ENCODE data around the gene CDC27.
A peak's percentile ranks its signal among the peaks of the same experiment; 100 is the strongest.
"Not testable (repeated sequence)": the region's sequence is repeated elsewhere in the genome, so short reads cannot be mapped to it uniquely, and the experiment has no call there.

Gene CDC27

DNA sequence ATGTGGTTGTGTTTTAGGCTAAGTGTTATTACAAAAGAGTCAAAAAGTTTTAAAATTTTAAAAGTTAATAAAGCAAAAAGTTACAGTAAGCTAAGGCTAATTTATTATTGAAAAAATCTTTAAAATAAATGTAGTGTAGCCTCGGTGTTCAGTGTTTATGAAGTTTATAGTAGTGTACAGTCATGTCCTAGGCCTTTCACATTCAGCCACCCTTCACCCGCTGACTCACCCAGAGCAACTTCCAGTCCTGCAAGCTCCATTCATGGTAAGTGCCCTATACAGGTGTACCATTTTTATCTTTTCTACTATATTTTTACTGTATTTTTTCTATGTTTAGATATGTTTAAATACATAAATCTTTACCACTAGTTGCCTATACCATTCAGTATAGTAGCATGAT, 111.5 kb downstream of the CDC27 start:
- H3K27me3 ChIP-seq (ENCODE audit: low read depth, low read length) = no peaks in the 10 kb centered on the region
- peaks cover 19% of the 10 kb centered on the region for H3K4me1 ChIP-seq (ENCODE audit: low read length)
- H3K9me3 ChIP-seq (ENCODE audit: insufficient read depth, low read length) = no peaks in the 10 kb centered on the region
- no peak overlapping the region for H3K4me3 ChIP-seq (ENCODE audit: low read length)
- H3K27ac ChIP-seq (ENCODE audit: low read length) = no peak overlapping the region
- no peaks in the 10 kb centered on the region for H3K79me2 ChIP-seq (ENCODE audit: low read length)
- TF ChIP-seq, protein P1, sequence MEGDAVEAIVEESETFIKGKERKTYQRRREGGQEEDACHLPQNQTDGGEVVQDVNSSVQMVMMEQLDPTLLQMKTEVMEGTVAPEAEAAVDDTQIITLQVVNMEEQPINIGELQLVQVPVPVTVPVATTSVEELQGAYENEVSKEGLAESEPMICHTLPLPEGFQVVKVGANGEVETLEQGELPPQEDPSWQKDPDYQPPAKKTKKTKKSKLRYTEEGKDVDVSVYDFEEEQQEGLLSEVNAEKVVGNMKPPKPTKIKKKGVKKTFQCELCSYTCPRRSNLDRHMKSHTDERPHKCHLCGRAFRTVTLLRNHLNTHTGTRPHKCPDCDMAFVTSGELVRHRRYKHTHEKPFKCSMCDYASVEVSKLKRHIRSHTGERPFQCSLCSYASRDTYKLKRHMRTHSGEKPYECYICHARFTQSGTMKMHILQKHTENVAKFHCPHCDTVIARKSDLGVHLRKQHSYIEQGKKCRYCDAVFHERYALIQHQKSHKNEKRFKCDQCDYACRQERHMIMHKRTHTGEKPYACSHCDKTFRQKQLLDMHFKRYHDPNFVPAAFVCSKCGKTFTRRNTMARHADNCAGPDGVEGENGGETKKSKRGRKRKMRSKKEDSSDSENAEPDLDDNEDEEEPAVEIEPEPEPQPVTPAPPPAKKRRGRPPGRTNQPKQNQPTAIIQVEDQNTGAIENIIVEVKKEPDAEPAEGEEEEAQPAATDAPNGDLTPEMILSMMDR (IDR thresholded peaks at IDR 0.05; ENCODE audit: low read depth, low read length) = no peak
- TF ChIP-seq EZH2phosphoT487 (IDR thresholded peaks at IDR 0.05; ENCODE audit: low read depth) = no peak
- H4K20me1 ChIP-seq (ENCODE audit: insufficient read depth, low read length) = no peaks in the 10 kb centered on the region
- no peak overlapping the region for H2AFZ ChIP-seq (ENCODE audit: low read depth, low read length)
- no peaks in the 10 kb centered on the region for H3K36me3 ChIP-seq (replicated peaks; ENCODE audit: low read depth, low read length)
- no peak overlapping the region for H3K4me2 ChIP-seq (ENCODE audit: low read length)
- H3K9ac ChIP-seq (ENCODE audit: low read length) = no peak overlapping the region

DNA sequence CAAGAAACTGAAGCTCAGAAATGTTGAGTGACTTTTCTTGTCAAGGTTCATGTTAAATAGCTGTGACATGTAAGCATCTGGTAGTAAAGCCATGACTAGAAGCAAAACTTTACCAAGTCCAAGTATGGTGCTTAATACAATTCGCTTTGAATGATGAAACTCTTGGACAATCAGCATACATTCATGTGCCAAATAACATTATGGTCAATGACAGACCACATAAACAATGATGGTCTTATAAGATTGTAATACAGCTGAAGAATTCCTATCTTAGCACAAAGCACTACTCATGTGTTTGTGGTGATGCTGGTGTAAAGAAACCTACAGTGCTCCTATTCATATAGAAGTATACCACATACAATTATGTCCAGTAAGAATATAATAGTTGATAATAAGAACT, 112.9 kb downstream of the CDC27 start:
- Histone ChIP-seq H3K79me2 (ENCODE audit: low read length) (no peaks in the 10 kb centered on the region), H3K36me3 (replicated peaks; ENCODE audit: low read depth, low read length) (no peaks in the 10 kb centered on the region), H3K27ac (ENCODE audit: low read length) (no peak overlapping the region), H3K4me2 (ENCODE audit: low read length) (no peak overlapping the region), H3K9ac (ENCODE audit: low read length) (no peak overlapping the region), H3K9me3 (ENCODE audit: insufficient read depth, low read length) (no peaks in the 10 kb centered on the region), H2AFZ (ENCODE audit: low read depth, low read length) (no peak overlapping the region), H3K4me3 (ENCODE audit: low read length) (no peak overlapping the region), H3K4me1 (ENCODE audit: low read length) (peaks cover 31% of the 10 kb centered on the region), H4K20me1 (ENCODE audit: insufficient read depth, low read length) (no peaks in the 10 kb centered on the region), H3K27me3 (ENCODE audit: low read depth, low read length) (no peaks in the 10 kb centered on the region)
- TF ChIP-seq EZH2phosphoT487 (IDR thresholded peaks at IDR 0.05; ENCODE audit: low read depth) = no peak
- TF ChIP-seq, protein P1 (IDR thresholded peaks at IDR 0.05; ENCODE audit: low read depth, low read length) = no peak

DNA sequence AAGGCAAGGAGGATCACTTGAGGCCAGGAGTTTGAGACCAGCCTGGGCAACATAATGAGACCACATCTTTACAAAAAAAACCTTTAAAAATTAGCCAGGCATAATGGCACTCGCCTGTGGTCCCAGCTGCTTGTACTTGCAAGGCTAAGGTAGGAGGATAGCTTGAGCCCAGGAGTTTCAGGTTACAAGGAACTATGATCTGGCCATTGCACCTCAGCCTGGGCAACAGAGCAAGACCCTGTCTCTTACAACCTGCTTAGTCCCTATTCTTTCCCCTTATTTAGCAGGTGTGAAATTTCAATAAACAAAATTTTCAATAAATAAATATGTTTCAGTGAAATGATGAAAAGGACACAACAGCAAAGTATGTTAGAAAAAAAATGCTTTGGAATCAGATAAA, 114.7 kb downstream of the CDC27 start:
- not testable (repeated sequence) for H3K79me2 ChIP-seq (ENCODE audit: low read length); H4K20me1 ChIP-seq (ENCODE audit: insufficient read depth, low read length); H3K9ac ChIP-seq (ENCODE audit: low read length); H3K27me3 ChIP-seq (ENCODE audit: low read depth, low read length); H3K27ac ChIP-seq (ENCODE audit: low read length); H2AFZ ChIP-seq (ENCODE audit: low read depth, low read length); H3K4me2 ChIP-seq (ENCODE audit: low read length); H3K36me3 ChIP-seq (replicated peaks; ENCODE audit: low read depth, low read length); H3K4me3 ChIP-seq (ENCODE audit: low read length); H3K9me3 ChIP-seq (ENCODE audit: insufficient read depth, low read length)
- H3K4me1 ChIP-seq (ENCODE audit: low read length) = peaks cover 42% of the 10 kb centered on the region

DNA sequence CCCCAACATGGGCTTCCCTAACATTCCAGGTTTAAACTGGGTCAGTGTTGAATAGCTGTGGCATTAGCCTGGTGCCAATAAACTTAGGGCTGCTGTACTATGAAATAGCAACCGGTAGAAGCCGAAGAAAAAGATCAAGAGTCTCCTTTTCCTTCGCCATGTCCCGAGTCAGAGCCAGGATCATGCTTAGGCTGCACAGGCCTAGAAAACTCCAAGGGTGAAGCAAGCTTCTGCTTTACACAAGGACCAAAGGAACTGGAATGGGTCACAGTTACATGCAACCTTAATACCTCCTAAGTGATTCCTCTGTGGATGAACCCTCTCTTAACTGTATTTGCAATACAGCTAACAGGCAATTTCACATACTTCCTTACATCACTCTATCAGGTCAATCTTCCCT, 115.5 kb downstream of the CDC27 start:
- not testable (repeated sequence) for H3K79me2 ChIP-seq (ENCODE audit: low read length); H3K9me3 ChIP-seq (ENCODE audit: insufficient read depth, low read length); H3K36me3 ChIP-seq (replicated peaks; ENCODE audit: low read depth, low read length); H3K4me3 ChIP-seq (ENCODE audit: low read length); H3K27me3 ChIP-seq (ENCODE audit: low read depth, low read length); H2AFZ ChIP-seq (ENCODE audit: low read depth, low read length); H3K9ac ChIP-seq (ENCODE audit: low read length); H4K20me1 ChIP-seq (ENCODE audit: insufficient read depth, low read length)
- Histone ChIP-seq H3K27ac (ENCODE audit: low read length) (0 out of 2 replicates have a peak overlapping the region, but pooled peaks have one; percentile 40), H3K4me2 (ENCODE audit: low read length) (peak overlapping the region; percentile 55; the same call in 1 of the 2 replicates), H3K4me1 (ENCODE audit: low read length) (peaks cover 42% of the 10 kb centered on the region)

DNA sequence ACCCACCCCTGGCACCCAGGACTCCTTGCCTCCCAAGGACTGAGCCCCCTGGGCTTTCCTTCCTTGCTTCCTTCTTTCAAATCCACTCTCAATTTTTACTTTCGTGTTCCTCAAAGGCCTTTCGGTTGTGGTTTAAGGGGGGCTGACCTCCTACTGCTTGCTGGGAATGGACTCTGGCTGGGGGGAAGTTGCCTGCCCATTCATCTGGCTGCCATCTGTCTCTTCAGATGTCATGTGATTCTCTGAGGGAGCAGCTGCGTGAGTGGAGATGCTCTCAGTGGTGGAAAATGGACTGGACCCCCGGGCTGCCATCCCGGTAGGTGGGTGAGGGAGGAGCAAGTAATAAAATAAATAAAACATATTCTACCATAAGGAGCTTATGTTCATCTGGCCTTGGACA, 116.2 kb downstream of the CDC27 start:
- no peaks in the 10 kb centered on the region for H3K9me3 ChIP-seq (ENCODE audit: insufficient read depth, low read length)
- peak overlapping the region; percentile 40 for H3K27ac ChIP-seq (ENCODE audit: low read length)
- H3K4me2 ChIP-seq (ENCODE audit: low read length) = peak overlapping the region; percentile 55
- peak overlapping the region; percentile 10; the same call in 1 of the 2 replicates for H3K9ac ChIP-seq (ENCODE audit: low read length)
- H2AFZ ChIP-seq (ENCODE audit: low read depth, low read length) = no peak overlapping the region
- H3K4me3 ChIP-seq (ENCODE audit: low read length) = 0 out of 2 replicates have a peak overlapping the region, but pooled peaks have one; percentile 20
- no peak for TF ChIP-seq EZH2phosphoT487 (IDR thresholded peaks at IDR 0.05; ENCODE audit: low read depth)
- TF ChIP-seq, protein P1 (IDR thresholded peaks at IDR 0.05; ENCODE audit: low read depth, low read length) = no peak
- no peaks in the 10 kb centered on the region for H3K27me3 ChIP-seq (ENCODE audit: low read depth, low read length)
- H3K4me1 ChIP-seq (ENCODE audit: low read length) = peaks cover 42% of the 10 kb centered on the region
- H4K20me1 ChIP-seq (ENCODE audit: insufficient read depth, low read length) = no peaks in the 10 kb centered on the region
- no peaks in the 10 kb centered on the region for H3K79me2 ChIP-seq (ENCODE audit: low read length)
- H3K36me3 ChIP-seq (replicated peaks; ENCODE audit: low read depth, low read length) = no peaks in the 10 kb centered on the region

DNA sequence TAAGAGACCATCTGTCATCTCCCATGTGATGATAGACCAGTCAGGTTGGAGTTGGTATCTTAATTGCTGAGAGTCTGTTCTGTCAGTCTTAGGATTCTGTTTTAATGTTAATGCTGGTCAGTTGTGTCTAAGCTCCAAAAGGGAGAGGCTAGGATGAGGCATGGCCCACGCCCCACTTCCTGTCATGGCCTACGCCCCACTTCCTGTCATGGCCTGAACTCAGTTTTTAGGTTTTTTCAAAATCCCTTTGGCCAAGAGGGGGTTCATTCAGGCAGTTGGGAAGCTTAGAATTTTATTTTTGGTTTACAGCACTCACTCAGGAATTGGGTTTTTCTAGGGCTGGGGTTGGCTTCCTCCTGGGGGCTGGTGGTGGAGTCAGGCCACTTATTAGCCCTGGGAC, 117.9 kb downstream of the CDC27 start:
- not testable (repeated sequence) for H3K4me3 ChIP-seq (ENCODE audit: low read length); H3K9ac ChIP-seq (ENCODE audit: low read length); H3K79me2 ChIP-seq (ENCODE audit: low read length); H3K36me3 ChIP-seq (replicated peaks; ENCODE audit: low read depth, low read length); H2AFZ ChIP-seq (ENCODE audit: low read depth, low read length); H3K9me3 ChIP-seq (ENCODE audit: insufficient read depth, low read length); H3K27me3 ChIP-seq (ENCODE audit: low read depth, low read length); H4K20me1 ChIP-seq (ENCODE audit: insufficient read depth, low read length)
- Histone ChIP-seq H3K4me2 (ENCODE audit: low read length) (peak overlapping the region; percentile 23; the same call in 1 of the 2 replicates), H3K4me1 (ENCODE audit: low read length) (peaks cover 46% of the 10 kb centered on the region), H3K27ac (ENCODE audit: low read length) (peak overlapping the region; percentile 35; the same call in 1 of the 2 replicates)

DNA sequence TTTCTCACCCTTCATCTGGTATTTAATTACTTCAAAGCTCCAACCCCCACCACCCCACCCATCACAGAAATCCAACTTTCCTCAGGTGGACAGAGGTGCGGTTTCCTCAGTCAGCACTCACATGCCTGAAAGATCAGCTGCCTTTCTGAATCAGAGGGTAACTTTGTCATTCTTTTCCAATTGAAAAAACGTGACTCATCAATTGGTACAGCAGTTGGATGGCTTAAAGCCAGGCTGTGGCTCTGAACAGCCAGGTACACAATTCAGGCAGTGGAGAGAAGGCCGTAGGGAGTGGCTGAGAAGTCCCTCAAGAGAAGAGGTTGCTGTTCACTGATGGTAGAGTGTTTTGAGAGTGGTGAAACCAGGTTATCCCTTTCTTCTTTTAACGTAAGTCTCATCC, 118.8 kb downstream of the CDC27 start:
- not testable (repeated sequence) for H3K9ac ChIP-seq (ENCODE audit: low read length); H3K79me2 ChIP-seq (ENCODE audit: low read length); H4K20me1 ChIP-seq (ENCODE audit: insufficient read depth, low read length); H3K4me3 ChIP-seq (ENCODE audit: low read length); H3K27me3 ChIP-seq (ENCODE audit: low read depth, low read length); H3K36me3 ChIP-seq (replicated peaks; ENCODE audit: low read depth, low read length); H2AFZ ChIP-seq (ENCODE audit: low read depth, low read length); H3K9me3 ChIP-seq (ENCODE audit: insufficient read depth, low read length); H3K4me2 ChIP-seq (ENCODE audit: low read length)
- peak overlapping the region; percentile 35; the same call in 1 of the 2 replicates for H3K27ac ChIP-seq (ENCODE audit: low read length)
- peaks cover 46% of the 10 kb centered on the region for H3K4me1 ChIP-seq (ENCODE audit: low read length)

Measured in OCI-LY3 (cell line).